PC-9 (cell line): Measurements from ENCODE around the gene CDKN3. TPM values are rescaled to one million over a fixed set of nuclear protein-coding genes. Genes with fewer than 3 reads are reported as not detected.
"Not testable (repeated sequence)": the region's sequence is repeated elsewhere in the genome, so short reads cannot be mapped to it uniquely, and the experiment has no call there.

Source experiments
- BruUV-seq: library from RNA; stranded (reverse); fragments of 400-500 nt; replicated peaks from 2 replicates; lab custom pipeline; 2021; lab: Mats Ljungman, UMichigan
- CTCF ChIA-PET: fragments of 300-600 bp; sonication (Branson Sonifier 250); formaldehyde crosslinking; loops from one replicate; lab custom pipeline; 2022; ENCODE audit warnings: antibody characterized with exemption; lab: Charles Lee
- POLR2A ChIA-PET: fragments of 300-600 bp; sonication (Branson Sonifier 250); formaldehyde crosslinking; loops from one replicate; lab custom pipeline; 2022; ENCODE audit warnings: antibody characterized with exemption; ENCODE audit not compliant: unreplicated experiment; lab: Charles Lee
- DNase-seq, 2 experiments: peaks; one replicate each; pipeline versions ENCODE4 v3.0.0 to v3.0.0-alpha.2; 2015 to 2022; ENCODE audit warnings: mixed read lengths in 1 of 2
- H2AFZ ChIP-seq: fragments of 200-600 bp; sonication (generic); 2 replicates; pipeline ENCODE4 v1.8.1; 2017; ENCODE audit warnings: antibody characterized with exemption
- H3F3A ChIP-seq: fragments of 200-600 bp; sonication (generic); 2 replicates; pipeline ENCODE4 v1.8.1; 2017; ENCODE audit warnings: antibody characterized with exemption, mild to moderate bottlenecking, low read depth; ENCODE audit not compliant: insufficient read depth
- H3K27ac ChIP-seq: fragments of 200-600 bp; sonication (generic); 2 replicates; pipeline ENCODE4 v1.6.1; 2016; ENCODE audit warnings: mixed run types
- H3K27me3 ChIP-seq: fragments of 200-600 bp; sonication (generic); 2 replicates; pipeline ENCODE4 v1.6.1; 2016; ENCODE audit warnings: low read depth, mixed run types; ENCODE audit not compliant: insufficient read depth
- H3K36me3 ChIP-seq: fragments of 200-600 bp; sonication (generic); 2 replicates; pipeline ENCODE4 v1.6.1; 2016; ENCODE audit warnings: low read depth, mixed run types
- H3K4me1 ChIP-seq: fragments of 200-600 bp; sonication (generic); replicated peaks from 2 replicates; pipeline ENCODE4 v1.6.1; 2016; ENCODE audit warnings: mixed run types; ENCODE audit not compliant: insufficient read depth
- H3K4me2 ChIP-seq: fragments of 200-600 bp; sonication (generic); 2 replicates; pipeline ENCODE4 v1.6.1; 2017; ENCODE audit warnings: mixed run types
- H3K4me3 ChIP-seq: fragments of 200-600 bp; sonication (generic); 2 replicates; pipeline ENCODE4 v1.6.1; 2016; ENCODE audit warnings: mixed run types
- H3K79me2 ChIP-seq: fragments of 200-600 bp; sonication (generic); 2 replicates; pipeline ENCODE4 v1.6.1; 2017; ENCODE audit warnings: low read depth, mixed run types
- H3K9me2 ChIP-seq: fragments of 200-600 bp; sonication (generic); 2 replicates; pipeline ENCODE4 v1.8.1; 2017; ENCODE audit warnings: mild to moderate bottlenecking; ENCODE audit not compliant: insufficient read depth
- H3K9me3 ChIP-seq: fragments of 200-600 bp; sonication (generic); 2 replicates; pipeline ENCODE4 v1.8.1; 2016; ENCODE audit warnings: low read depth; ENCODE audit not compliant: insufficient read depth
- H4K20me1 ChIP-seq: fragments of 200-600 bp; sonication (generic); 2 replicates; pipeline ENCODE4 v1.8.1; 2017; ENCODE audit not compliant: insufficient read depth
- CTCF ChIP-seq: fragments of 200-600 bp; sonication (generic); conservative IDR thresholded peaks from 2 replicates; pipeline ENCODE4 v1.6.1; 2017; ENCODE audit warnings: mixed run types, antibody characterized with exemption, mild to moderate bottlenecking, moderate library complexity
- EZH2 ChIP-seq: fragments of 200-600 bp; sonication (generic); IDR thresholded peaks from 2 replicates; pipeline ENCODE4 v1.8.0; 2017; ENCODE audit warnings: antibody characterized with exemption, low read depth
- intact Hi-C: fragments of 100-400 bp; cut with micrococcal nuclease; formaldehyde crosslinking; loops from one replicate; pipeline ENCODE4 v1.10.0; 2022; ENCODE audit not compliant: unreplicated experiment
- total RNA-seq: library from RNA; stranded (reverse); gene quantifications from 2 replicates; pipeline ENCODE4 v1.2.3, GENCODE V29; 2021

The CDKN3 gene
- total RNA-seq, 1 experiment from 2014 or later, result 105 TPM

GRCh38 chr14:54435500-54435981 is 38.7 kb downstream of the CDKN3 start:
- intact Hi-C loops, result no loop called here
- H3K79me2 ChIP-seq, result peaks cover 90% of the 10 kb centered on the region
- peaks cover 53% of the 10 kb centered on the region for H4K20me1 ChIP-seq
- no peak overlapping the region for H3K4me3 ChIP-seq
- TF ChIP-seq EZH2, result no peak
- no peak for TF ChIP-seq CTCF
- ChIA-PET POLR2A (interaction anchor here (0.5 kb wide), 1 partner anchor 398 kb away, joined by 8 read pairs; no protein-coding TSS in a partner anchor), CTCF (no interaction called here)
- H2AFZ ChIP-seq, result no peak overlapping the region
- peaks cover 5% of the 10 kb centered on the region; the same call in 1 of the 2 replicates for H3F3A ChIP-seq
- H3K9me3 ChIP-seq, result no peaks in the 10 kb centered on the region
- H3K9me2 ChIP-seq, result no peaks in the 10 kb centered on the region
- H3K4me1 ChIP-seq, result peaks cover 25% of the 10 kb centered on the region; the same call in 1 of the 2 replicates
- H3K36me3 ChIP-seq, result peaks cover 31% of the 10 kb centered on the region
- BruUV-seq, result no TSS peak
- H3K4me2 ChIP-seq, result no peak overlapping the region
- H3K27ac ChIP-seq, result 0 out of 2 replicates have a peak overlapping the region, but pooled peaks have one; percentile 10
- H3K27me3 ChIP-seq, result no peaks in the 10 kb centered on the region
- DNase-seq, result peak in 1 of 2 experiments; percentile 50

GRCh38 chr14:54437954-54438353 is 41.1 kb downstream of the CDKN3 start:
- peaks cover 32% of the 10 kb centered on the region for H3K4me1 ChIP-seq
- intact Hi-C loops, DNase-seq, H3K9me3 ChIP-seq, H3K4me3 ChIP-seq, POLR2A ChIA-PET, BruUV-seq, H3K9me2 ChIP-seq, H2AFZ ChIP-seq, H3K27me3 ChIP-seq, H3K27ac ChIP-seq, CTCF ChIA-PET: not testable (repeated sequence)
- H3F3A ChIP-seq, result peaks cover 16% of the 10 kb centered on the region; the same call in 1 of the 2 replicates
- H4K20me1 ChIP-seq, result peaks cover 33% of the 10 kb centered on the region
- peaks cover 24% of the 10 kb centered on the region; the same call in 1 of the 2 replicates for H3K36me3 ChIP-seq
- peak overlapping the region; percentile 85; the same call in 1 of the 2 replicates for H3K4me2 ChIP-seq
- peaks cover 78% of the 10 kb centered on the region for H3K79me2 ChIP-seq

- H3K4me2 ChIP-seq, result peak overlapping the region; percentile 85; the same call in 1 of the 2 replicates
Observed at GRCh38 chr14:54438703-54439102, 41.9 kb downstream of the CDKN3 start.

More at GRCh38 chr14:54438703-54439102, 41.9 kb downstream of the CDKN3 start:
- Histone ChIP-seq H3K36me3 (peaks cover 22% of the 10 kb centered on the region; the same call in 1 of the 2 replicates), H2AFZ (no peak overlapping the region), H3K4me1 (peaks cover 32% of the 10 kb centered on the region), H4K20me1 (peaks cover 28% of the 10 kb centered on the region), H3K27me3 (no peaks in the 10 kb centered on the region), H3F3A (peaks cover 16% of the 10 kb centered on the region; the same call in 1 of the 2 replicates), H3K9me3 (no peaks in the 10 kb centered on the region), H3K27ac (no peak overlapping the region), H3K4me3 (no peak overlapping the region), H3K9me2 (no peaks in the 10 kb centered on the region), H3K79me2 (peaks cover 71% of the 10 kb centered on the region)
- intact Hi-C loops, result no loop called here
- DNase-seq, result no peak
- TF ChIP-seq EZH2, result no peak
- TF ChIP-seq CTCF, result no peak
- CTCF ChIA-PET, result no interaction called here
- BruUV-seq, result no TSS peak
- POLR2A ChIA-PET, result no interaction called here
